Measurements from ENCODE around the gene RHPN2.

DNA sequence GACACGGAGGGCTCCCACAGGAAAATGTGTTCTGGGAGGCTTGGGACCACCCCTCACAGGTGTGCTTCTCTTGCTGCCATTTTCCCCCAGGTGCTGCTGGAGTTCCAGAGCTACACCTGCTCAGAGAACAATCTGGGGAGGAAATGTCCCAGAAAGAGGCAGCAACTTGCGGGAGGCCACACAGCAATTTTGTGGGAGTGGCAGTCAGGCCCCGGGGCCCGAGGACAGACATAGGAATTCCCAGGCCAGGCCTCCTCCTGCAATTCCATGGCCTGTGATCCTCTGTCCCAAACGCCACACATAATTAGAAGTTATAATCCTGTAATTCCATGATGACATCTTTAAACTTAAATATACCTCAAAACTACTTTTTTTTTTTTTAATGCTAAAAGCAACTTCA, 1.8 kb downstream of the RHPN2 start:
- TF ChIP-seq, protein P1, sequence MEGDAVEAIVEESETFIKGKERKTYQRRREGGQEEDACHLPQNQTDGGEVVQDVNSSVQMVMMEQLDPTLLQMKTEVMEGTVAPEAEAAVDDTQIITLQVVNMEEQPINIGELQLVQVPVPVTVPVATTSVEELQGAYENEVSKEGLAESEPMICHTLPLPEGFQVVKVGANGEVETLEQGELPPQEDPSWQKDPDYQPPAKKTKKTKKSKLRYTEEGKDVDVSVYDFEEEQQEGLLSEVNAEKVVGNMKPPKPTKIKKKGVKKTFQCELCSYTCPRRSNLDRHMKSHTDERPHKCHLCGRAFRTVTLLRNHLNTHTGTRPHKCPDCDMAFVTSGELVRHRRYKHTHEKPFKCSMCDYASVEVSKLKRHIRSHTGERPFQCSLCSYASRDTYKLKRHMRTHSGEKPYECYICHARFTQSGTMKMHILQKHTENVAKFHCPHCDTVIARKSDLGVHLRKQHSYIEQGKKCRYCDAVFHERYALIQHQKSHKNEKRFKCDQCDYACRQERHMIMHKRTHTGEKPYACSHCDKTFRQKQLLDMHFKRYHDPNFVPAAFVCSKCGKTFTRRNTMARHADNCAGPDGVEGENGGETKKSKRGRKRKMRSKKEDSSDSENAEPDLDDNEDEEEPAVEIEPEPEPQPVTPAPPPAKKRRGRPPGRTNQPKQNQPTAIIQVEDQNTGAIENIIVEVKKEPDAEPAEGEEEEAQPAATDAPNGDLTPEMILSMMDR (CRISPR knock-in tag; IDR thresholded peaks at IDR 0.05), result no peak
- TF ChIP-seq, protein P2, sequence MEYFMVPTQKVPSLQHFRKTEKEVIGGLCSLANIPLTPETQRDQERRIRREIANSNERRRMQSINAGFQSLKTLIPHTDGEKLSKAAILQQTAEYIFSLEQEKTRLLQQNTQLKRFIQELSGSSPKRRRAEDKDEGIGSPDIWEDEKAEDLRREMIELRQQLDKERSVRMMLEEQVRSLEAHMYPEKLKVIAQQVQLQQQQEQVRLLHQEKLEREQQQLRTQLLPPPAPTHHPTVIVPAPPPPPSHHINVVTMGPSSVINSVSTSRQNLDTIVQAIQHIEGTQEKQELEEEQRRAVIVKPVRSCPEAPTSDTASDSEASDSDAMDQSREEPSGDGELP (IDR thresholded peaks at IDR 0.05; ENCODE audit: borderline replicate concordance, low read depth), result no peak
- no peak for TF ChIP-seq RELA (CRISPR knock-in tag; IDR thresholded peaks at IDR 0.05)
- TF ChIP-seq, protein P3, sequence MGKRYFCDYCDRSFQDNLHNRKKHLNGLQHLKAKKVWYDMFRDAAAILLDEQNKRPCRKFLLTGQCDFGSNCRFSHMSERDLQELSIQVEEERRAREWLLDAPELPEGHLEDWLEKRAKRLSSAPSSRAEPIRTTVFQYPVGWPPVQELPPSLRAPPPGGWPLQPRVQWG (CRISPR knock-in tag; IDR thresholded peaks at IDR 0.05; ENCODE audit: borderline replicate concordance, low read depth), result no peak

All from HepG2 (cell line).